ENCODE results near the gene CPSF3. TPM values are rescaled to one million over a fixed set of nuclear protein-coding genes. Genes with fewer than 3 reads are reported as not detected.

Gene CPSF3
- polyA plus RNA-seq, 1 experiment, result 48.6 TPM

DNA sequence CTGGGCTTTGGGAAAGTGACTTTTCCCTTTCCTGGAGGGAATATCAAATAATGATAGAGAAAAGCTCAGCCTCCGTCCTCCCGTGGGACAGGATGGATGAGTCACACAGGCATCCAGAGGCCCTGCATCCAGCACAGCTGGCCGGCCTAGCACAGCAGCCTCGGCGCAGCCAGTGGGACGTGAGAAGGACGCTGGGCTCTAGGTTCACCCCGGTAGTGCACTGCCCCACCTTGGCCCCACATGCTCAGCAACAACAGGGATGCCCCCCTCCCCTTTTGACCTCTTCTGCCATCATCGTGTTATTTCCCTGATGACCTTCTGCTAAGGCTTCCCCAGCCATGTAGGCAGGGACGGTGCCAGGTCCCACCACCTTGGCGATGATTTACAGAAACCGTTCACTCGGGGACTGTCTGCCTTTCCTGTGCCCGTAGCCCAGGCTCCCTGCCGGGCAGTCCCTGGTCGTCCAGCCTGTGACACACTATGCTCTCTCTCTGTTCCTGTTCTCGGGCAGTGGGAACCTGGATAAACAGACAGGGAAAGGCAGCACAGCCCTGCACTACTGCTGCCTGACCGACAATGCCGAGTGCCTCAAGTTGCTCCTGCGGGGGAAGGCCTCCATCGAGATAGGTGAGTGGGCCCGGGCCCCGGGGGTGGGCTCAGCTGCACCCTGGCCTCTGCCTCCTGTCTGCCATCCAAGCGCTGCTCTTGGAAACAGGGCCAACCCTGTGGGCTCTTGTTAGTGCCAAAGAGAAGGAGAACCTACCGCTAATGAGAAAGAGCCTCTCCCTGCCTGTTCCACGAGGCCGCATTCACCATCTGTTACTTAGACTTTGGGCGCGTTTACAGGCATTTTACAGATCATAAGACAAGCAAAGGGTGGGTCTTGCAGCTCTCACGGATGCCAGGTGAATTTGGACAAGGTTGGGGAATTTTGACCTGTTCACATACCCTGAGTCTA is 44.7 kb upstream of the CPSF3 start:
- CTCF ChIA-PET, result interaction anchor here (1.0 to 1.2 kb wide), 2 partner anchors 15 to 115 kb away, joined by 3 to 4 read pairs; no protein-coding TSS in a partner anchor
- Histone ChIP-seq H3K27ac (ENCODE audit: low read depth, low read length) (peak overlapping the region; percentile 62), H3K27me3 (ENCODE audit: control insufficient read depth, insufficient read depth, low read length) (no peaks in the 10 kb centered on the region), H3K9me3 (ENCODE audit: control insufficient read depth, insufficient read depth, low read length) (no peaks in the 10 kb centered on the region), H3K4me3 (ENCODE audit: low read depth, low read length) (no peak overlapping the region)
- POLR2A ChIA-PET, result no interaction called here
- peak; percentile 7; the same call in 1 of the 2 replicates for TF ChIP-seq CTCF (IDR thresholded peaks at IDR 0.05; ENCODE audit: low read depth, low read length)
- DNase-seq (ENCODE audit: low read depth, low spot score), result peak; percentile 61

- Histone ChIP-seq H3K27ac (ENCODE audit: low read depth, low read length) (peak overlapping the region; percentile 31), H3K4me3 (ENCODE audit: low read depth, low read length) (no peak overlapping the region), H3K27me3 (ENCODE audit: control insufficient read depth, insufficient read depth, low read length) (no peaks in the 10 kb centered on the region), H3K9me3 (ENCODE audit: control insufficient read depth, insufficient read depth, low read length) (no peaks in the 10 kb centered on the region)
- ChIA-PET POLR2A (no interaction called here), CTCF (no interaction called here)
- TF ChIP-seq CTCF (IDR thresholded peaks at IDR 0.05; ENCODE audit: low read depth, low read length), result no peak
- DNase-seq (ENCODE audit: low read depth, low spot score), result no peak
Measured at GRCh38 chr2:9379391-9379755, 44.1 kb upstream of the CPSF3 start.

GRCh38 chr2:9380702-9381628 is 42.5 kb upstream of the CPSF3 start:
- ChIA-PET POLR2A (interaction anchor here (1.1 to 1.4 kb wide), 2 partner anchors 10 to 42 kb away, joined by 3 to 4 read pairs; partner anchors contain the start of genes CPSF3 and ITGB1BP1), CTCF (interaction anchor here (0.7 to 3.4 kb wide), 5 partner anchors 10 to 238 kb away, joined by 3 to 14 read pairs (median 4); no protein-coding TSS in a partner anchor)
- H3K9me3 ChIP-seq (ENCODE audit: control insufficient read depth, insufficient read depth, low read length), result no peaks in the 10 kb centered on the region
- no peak overlapping the region for H3K4me3 ChIP-seq (ENCODE audit: low read depth, low read length)
- no peak for TF ChIP-seq CTCF (IDR thresholded peaks at IDR 0.05; ENCODE audit: low read depth, low read length)
- H3K27me3 ChIP-seq (ENCODE audit: control insufficient read depth, insufficient read depth, low read length), result no peaks in the 10 kb centered on the region
- DNase-seq (ENCODE audit: low read depth, low spot score), result peak; percentile 81
- peak overlapping the region; percentile 94 for H3K27ac ChIP-seq (ENCODE audit: low read depth, low read length)

DNA sequence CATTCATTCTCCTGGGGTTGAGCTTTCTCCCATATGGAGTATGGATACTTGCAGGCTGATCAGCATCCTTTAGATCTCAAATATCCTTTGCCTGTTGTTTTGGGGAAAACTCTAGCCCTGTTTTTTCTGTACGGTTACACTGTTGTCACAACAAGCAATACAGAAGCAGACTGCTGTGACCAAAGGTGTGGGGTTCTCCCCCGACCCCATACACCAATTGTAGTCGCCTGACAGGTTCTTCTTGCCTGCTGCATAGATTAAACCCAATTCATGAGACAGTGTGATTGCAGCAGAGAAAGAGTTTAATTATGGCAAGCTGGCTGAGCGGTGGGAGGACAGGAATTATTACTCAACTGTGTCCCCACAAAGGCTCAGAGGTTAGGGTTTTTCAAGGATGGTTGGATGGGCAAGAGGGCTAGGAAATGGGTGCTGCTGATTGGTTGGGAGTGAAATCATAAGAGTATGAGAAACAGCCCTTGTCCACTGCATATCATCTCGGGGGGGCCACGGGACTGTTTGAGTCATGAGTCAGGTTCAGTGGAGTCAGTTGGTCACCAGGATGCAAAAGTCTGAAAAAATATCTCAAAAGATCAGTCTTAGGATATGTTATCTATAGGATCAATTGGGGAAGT is 40.7 kb upstream of the CPSF3 start:
- Histone ChIP-seq H3K27me3 (ENCODE audit: control insufficient read depth, insufficient read depth, low read length) (no peaks in the 10 kb centered on the region), H3K27ac (ENCODE audit: low read depth, low read length) (no peak overlapping the region), H3K4me3 (ENCODE audit: low read depth, low read length) (no peak overlapping the region), H3K9me3 (ENCODE audit: control insufficient read depth, insufficient read depth, low read length) (no peaks in the 10 kb centered on the region)
- CTCF ChIA-PET, result interaction anchor here (0.6 to 3.4 kb wide), 2 partner anchors 11 to 56 kb away, joined by 4 to 14 read pairs; no protein-coding TSS in a partner anchor
- no peak for TF ChIP-seq CTCF (IDR thresholded peaks at IDR 0.05; ENCODE audit: low read depth, low read length)
- POLR2A ChIA-PET, result no interaction called here
- no peak for DNase-seq (ENCODE audit: low read depth, low spot score)
